Neuronal stem cell (in vitro differentiated cells): ENCODE data around the gene TNIP2.

Source experiments
- DNase-seq: peaks from one replicate; pipeline ENCODE4 v3.0.0-alpha.2; 2013; ENCODE audit warnings: low spot score
- H2AFZ ChIP-seq: one replicate; pipeline ENCODE4 v1.6.1; 2013; ENCODE audit warnings: mild to moderate bottlenecking, low read length, inconsistent platforms
- H2AK5ac ChIP-seq: 2 replicates; pipeline ENCODE4 v1.6.1; 2013; ENCODE audit warnings: low read depth, mild to moderate bottlenecking, inconsistent platforms, low read length, moderate library complexity, mixed read lengths
- H2BK120ac ChIP-seq: 2 replicates; pipeline ENCODE4 v1.6.1; 2013; ENCODE audit warnings: low read depth, mild to moderate bottlenecking, inconsistent platforms, low read length, moderate library complexity, mixed read lengths
- H2BK12ac ChIP-seq: one replicate; pipeline ENCODE4 v1.6.1; 2013; ENCODE audit warnings: low read length, inconsistent platforms
- H2BK15ac ChIP-seq: 2 replicates; pipeline ENCODE4 v1.6.1; 2013; ENCODE audit warnings: mild to moderate bottlenecking, low read length, inconsistent platforms, mixed read lengths
- H2BK5ac ChIP-seq: one replicate; pipeline ENCODE4 v1.6.1; 2013; ENCODE audit warnings: inconsistent platforms, mild to moderate bottlenecking, low read length, moderate library complexity
- H3K14ac ChIP-seq: one replicate; pipeline ENCODE4 v1.6.1; 2013; ENCODE audit warnings: low read length, inconsistent platforms
- H3K18ac ChIP-seq: 2 replicates; pipeline ENCODE4 v1.6.1; 2013; ENCODE audit warnings: low read length, inconsistent platforms
- H3K23ac ChIP-seq: 2 replicates; pipeline ENCODE4 v1.6.1; 2013; ENCODE audit warnings: low read depth, mild to moderate bottlenecking, mixed read lengths, low read length, inconsistent platforms; ENCODE audit not compliant: poor library complexity
- H3K27ac ChIP-seq: replicated peaks from 3 replicates; pipeline ENCODE4 v1.5.1; 2013; ENCODE audit warnings: low read length, inconsistent platforms
- H3K27me3 ChIP-seq, 3 experiments: 2 replicates each; pipeline ENCODE4 v1.6.1; 2013; ENCODE audit warnings: low read length in 3 of 3, mild to moderate bottlenecking in 2 of 3, inconsistent platforms in 1 of 3, low read depth in 1 of 3, mixed read lengths in 1 of 3, moderate library complexity in 1 of 3; ENCODE audit not compliant: control insufficient read depth in 3 of 3, insufficient read depth in 3 of 3
- H3K36me3 ChIP-seq, 2 donors: replicated peaks in 1 of 2; 2 replicates each; pipeline ENCODE4 v1.6.1; 2013; ENCODE audit warnings: low read length in 2 of 2; ENCODE audit not compliant: control insufficient read depth in 2 of 2, insufficient read depth in 2 of 2
- H3K4ac ChIP-seq: 2 replicates; pipeline ENCODE4 v1.6.1; 2013; ENCODE audit warnings: inconsistent platforms, mild to moderate bottlenecking, low read length, moderate library complexity
- H3K4me1 ChIP-seq, 2 donors: 1 replicate in 1 of 2; 2 replicates in 1 of 2; pipeline ENCODE4 v1.6.1; 2013; ENCODE audit warnings: low read length in 2 of 2, low read depth in 1 of 2; ENCODE audit not compliant: control insufficient read depth in 2 of 2, insufficient read depth in 1 of 2
- H3K4me2 ChIP-seq: one replicate; pipeline ENCODE4 v1.6.1; 2013; ENCODE audit warnings: mild to moderate bottlenecking, low read length, inconsistent platforms; ENCODE audit not compliant: insufficient read depth, poor library complexity, severe bottlenecking
- H3K4me3 ChIP-seq, 2 donors: 2 replicates each; pipeline ENCODE4 v1.5.1; 2013; ENCODE audit warnings: low read length in 2 of 2, mild to moderate bottlenecking in 2 of 2, inconsistent platforms in 1 of 2, moderate library complexity in 1 of 2
- H3K79me1 ChIP-seq: one replicate; pipeline ENCODE4 v1.6.1; 2013; ENCODE audit warnings: low read depth, mild to moderate bottlenecking, inconsistent platforms, low read length, moderate library complexity
- H3K9ac ChIP-seq: one replicate; pipeline ENCODE4 v1.6.1; 2013; ENCODE audit warnings: mild to moderate bottlenecking, low read depth, low read length, inconsistent platforms; ENCODE audit not compliant: poor library complexity
- H3K9me3 ChIP-seq, 2 donors: replicated peaks in 1 of 2; 2 replicates each; pipeline versions ENCODE3 to v1.6.1; 2013; ENCODE audit warnings: low read length in 2 of 2, mild to moderate bottlenecking in 2 of 2, inconsistent platforms in 1 of 2, low read depth in 1 of 2, mixed read lengths in 1 of 2, moderate library complexity in 1 of 2; ENCODE audit not compliant: control insufficient read depth in 2 of 2, insufficient read depth in 1 of 2
- H4K8ac ChIP-seq: one replicate; pipeline ENCODE4 v1.6.1; 2013; ENCODE audit warnings: low read depth, mild to moderate bottlenecking, inconsistent platforms, low read length, moderate library complexity
- H4K91ac ChIP-seq: one replicate; pipeline ENCODE4 v1.6.1; 2013; ENCODE audit warnings: low read length, low read depth, mild to moderate bottlenecking, inconsistent platforms; ENCODE audit not compliant: poor library complexity
- WGBS, 2 donors: extraction: QIAGEN DNeasy Blood & Tissue Kit; methylation state at CpG; one replicate each; pipeline ENCODE4 v1.1.7; 2013; ENCODE audit warnings: missing lambda C conversion rate in 2 of 2, mixed read lengths in 1 of 2; ENCODE audit not compliant: insufficient read length in 2 of 2, insufficient replicate concordance in 1 of 2; ENCODE audit errors: extremely low coverage in 2 of 2; 5-methylcytosine and 5-hydroxymethylcytosine counted together

TNIP2 gene

DNA sequence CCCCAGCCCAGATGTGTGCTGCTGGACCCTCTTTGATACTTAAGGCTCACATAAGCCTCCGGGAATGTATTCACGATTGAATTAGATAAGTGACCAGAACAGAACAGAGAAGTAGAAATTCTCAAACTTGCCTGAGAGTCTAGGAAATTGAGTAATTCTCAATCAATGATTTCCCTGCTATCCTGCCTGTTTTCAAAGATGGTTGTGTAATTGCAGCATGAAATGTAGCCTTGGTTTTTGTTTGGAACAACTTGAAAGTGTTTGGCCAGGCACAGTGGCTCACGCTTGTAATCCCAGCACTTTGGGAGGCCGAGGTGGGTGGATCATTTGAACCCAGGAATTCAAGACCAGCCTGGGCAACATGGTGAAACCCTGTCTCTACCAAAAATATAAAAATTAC lies 41.2 kb downstream of the TNIP2 start:
- peaks cover 0 to 2% of the 10 kb centered on the region in 2 donors for H3K4me1 ChIP-seq
- H2AK5ac ChIP-seq, result no peak overlapping the region
- no peaks in the 10 kb centered on the region for H3K27me3 ChIP-seq
- H2BK5ac ChIP-seq, result no peak overlapping the region
- H3K4me3 ChIP-seq, result no peak overlapping the region
- H3K9me3 ChIP-seq, result peaks cover 2 to 6% of the 10 kb centered on the region in 2 donors
- no peak overlapping the region for H3K14ac ChIP-seq
- no peak overlapping the region for H4K91ac ChIP-seq
- H2BK12ac ChIP-seq, result no peak overlapping the region
- H3K79me1 ChIP-seq, result no peaks in the 10 kb centered on the region
- WGBS, 2 donors, result no CpG with 5 or more reads among the region's 4 CpGs
- H3K27ac ChIP-seq, result no peak overlapping the region
- H3K18ac ChIP-seq, result no peak overlapping the region
- no peak overlapping the region for H3K4me2 ChIP-seq
- no peak overlapping the region for H3K9ac ChIP-seq
- H3K4ac ChIP-seq, result no peak overlapping the region
- H4K8ac ChIP-seq, result no peak overlapping the region
- H2AFZ ChIP-seq, result no peak overlapping the region
- H3K23ac ChIP-seq, result no peak overlapping the region
- H2BK15ac ChIP-seq, result no peak overlapping the region
- DNase-seq, result no peak
- H2BK120ac ChIP-seq, result no peak overlapping the region
- H3K36me3 ChIP-seq, result peaks cover 18 to 82% of the 10 kb centered on the region in 2 donors

DNA sequence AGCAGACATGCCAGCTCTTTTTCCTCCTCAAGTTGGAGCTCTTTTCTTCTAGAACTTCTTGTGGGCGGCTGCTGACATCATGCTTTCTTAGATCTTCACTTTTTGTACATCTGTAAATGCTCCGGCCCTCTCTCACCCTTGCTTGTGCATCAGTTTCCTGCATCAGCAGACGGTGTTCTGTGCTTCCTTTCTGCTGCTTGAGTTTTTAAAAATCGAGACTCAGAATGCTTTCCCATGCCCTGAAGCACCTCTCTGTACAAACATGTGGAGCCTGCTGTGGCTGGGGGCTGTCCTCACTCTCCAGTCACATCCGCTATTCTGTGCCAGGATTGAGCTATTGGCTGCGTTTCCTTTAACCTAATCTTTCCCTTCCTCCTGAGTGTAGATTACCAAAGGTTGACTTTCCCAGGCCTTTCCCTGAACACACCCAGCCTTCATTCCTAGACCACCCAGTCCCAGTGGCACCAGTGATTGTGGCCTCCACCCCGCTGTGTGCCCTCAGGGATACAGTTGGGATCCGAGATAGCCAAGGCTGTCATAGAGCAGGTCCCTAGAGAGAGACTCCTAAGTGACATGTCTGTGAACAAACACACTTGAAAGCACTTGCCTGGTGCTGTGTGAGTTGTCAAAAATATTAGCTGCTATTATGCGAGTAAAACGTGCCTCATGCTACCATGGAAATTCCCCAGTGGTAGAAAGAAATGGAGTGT lies 41.9 kb downstream of the TNIP2 start:
- H3K4me3 ChIP-seq, result no peak overlapping the region
- H4K91ac ChIP-seq, result no peak overlapping the region
- H2BK5ac ChIP-seq, result no peak overlapping the region
- H3K79me1 ChIP-seq, result no peaks in the 10 kb centered on the region
- no peak overlapping the region for H3K4me2 ChIP-seq
- no peak overlapping the region for H2BK12ac ChIP-seq
- no peaks in the 10 kb centered on the region for H3K27me3 ChIP-seq
- H3K9me3 ChIP-seq, result peaks cover 2 to 6% of the 10 kb centered on the region in 2 donors
- DNase-seq, result no peak
- no peak overlapping the region for H2AFZ ChIP-seq
- no peak overlapping the region for H4K8ac ChIP-seq
- peaks cover 16 to 77% of the 10 kb centered on the region in 2 donors for H3K36me3 ChIP-seq
- H2BK15ac ChIP-seq, result no peak overlapping the region
- no peak overlapping the region for H3K14ac ChIP-seq
- H3K18ac ChIP-seq, result no peak overlapping the region
- peaks cover 0 to 2% of the 10 kb centered on the region in 2 donors for H3K4me1 ChIP-seq
- no CpG with 5 or more reads among the region's 10 CpGs for WGBS, 2 donors
- no peak overlapping the region for H3K23ac ChIP-seq
- no peak overlapping the region for H2BK120ac ChIP-seq
- H3K4ac ChIP-seq, result no peak overlapping the region
- H2AK5ac ChIP-seq, result no peak overlapping the region
- H3K9ac ChIP-seq, result no peak overlapping the region
- no peak overlapping the region for H3K27ac ChIP-seq

DNA sequence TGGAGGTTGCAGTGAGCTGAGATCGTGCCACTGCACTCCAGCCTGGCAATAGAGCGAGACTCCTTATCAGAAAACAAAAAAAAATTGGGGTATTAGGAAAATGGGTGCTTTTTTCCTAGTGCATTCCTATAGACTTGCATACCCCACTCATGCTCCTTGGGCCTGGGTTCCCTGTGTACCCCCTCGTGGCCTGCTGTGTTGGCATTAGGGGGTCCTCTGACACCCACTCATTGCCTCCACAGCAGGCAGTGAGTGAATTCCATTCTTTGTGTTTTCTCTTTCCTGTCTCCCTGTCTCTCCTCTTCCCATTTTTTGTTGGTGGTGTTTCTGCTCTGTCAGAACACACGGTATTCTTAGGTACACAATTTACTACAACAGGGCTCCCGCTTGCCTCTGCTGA lies 42.8 kb downstream of the TNIP2 start:
- Histone ChIP-seq H2BK15ac (no peak overlapping the region), H3K14ac (no peak overlapping the region), H4K91ac (no peak overlapping the region), H3K4me2 (no peak overlapping the region), H3K18ac (no peak overlapping the region), H3K27ac (no peak overlapping the region), H3K27me3 (no peaks in the 10 kb centered on the region), H2AK5ac (no peak overlapping the region), H3K9ac (no peak overlapping the region), H2BK12ac (no peak overlapping the region), H3K4me1 (peaks cover 0 to 2% of the 10 kb centered on the region in 2 donors), H3K9me3 (peaks cover 2 to 6% of the 10 kb centered on the region in 2 donors), H4K8ac (no peak overlapping the region), H3K79me1 (no peaks in the 10 kb centered on the region), H2BK5ac (no peak overlapping the region), H3K4me3 (no peak overlapping the region), H3K23ac (no peak overlapping the region), H3K4ac (no peak overlapping the region), H2BK120ac (no peak overlapping the region), H3K36me3 (peaks cover 16 to 77% of the 10 kb centered on the region in 2 donors), H2AFZ (no peak overlapping the region)
- no peak for DNase-seq
- WGBS, 2 donors, result no CpG with 5 or more reads among the region's 5 CpGs

DNA sequence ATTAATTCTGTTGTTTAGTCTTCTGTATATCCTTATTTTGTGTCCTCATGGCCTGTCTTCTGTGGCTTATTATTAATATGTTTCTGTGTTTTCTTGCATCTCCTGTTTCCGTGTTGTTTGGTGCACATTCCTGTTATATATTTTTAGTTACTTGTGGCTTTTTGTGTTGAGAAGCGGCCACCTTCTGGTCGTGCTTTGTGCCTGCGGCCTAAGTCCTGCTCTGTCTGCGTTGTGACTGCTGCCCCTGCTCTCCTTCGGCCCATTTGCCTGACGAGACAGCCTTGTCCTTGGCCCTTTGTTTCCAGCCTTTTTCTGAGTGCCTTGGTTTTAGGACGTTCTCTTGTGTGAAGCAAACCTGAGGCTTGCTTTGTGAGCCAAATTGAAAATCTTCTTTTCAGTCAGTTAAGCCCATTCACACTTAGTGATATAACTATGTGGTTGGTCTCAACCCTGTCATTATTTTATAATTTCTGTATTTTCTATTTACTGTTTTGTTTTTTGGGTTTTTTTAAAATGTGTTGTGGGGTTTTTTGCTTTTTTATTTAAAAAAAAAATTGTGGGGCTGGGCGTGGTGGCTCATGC lies 43.8 kb downstream of the TNIP2 start:
- H3K79me1 ChIP-seq, result no peaks in the 10 kb centered on the region
- no peak overlapping the region for H2AK5ac ChIP-seq
- H3K23ac ChIP-seq, result no peak overlapping the region
- H4K91ac ChIP-seq, result no peak overlapping the region
- no peak for DNase-seq
- H3K27ac ChIP-seq, result no peak overlapping the region
- no peak overlapping the region for H2BK15ac ChIP-seq
- no peak overlapping the region for H3K4ac ChIP-seq
- no peak overlapping the region for H3K9ac ChIP-seq
- H2BK5ac ChIP-seq, result no peak overlapping the region
- no peak overlapping the region for H2BK120ac ChIP-seq
- H2AFZ ChIP-seq, result no peak overlapping the region
- no peak overlapping the region for H4K8ac ChIP-seq
- WGBS, 2 donors, result no CpG with 5 or more reads among the region's 9 CpGs
- H3K9me3 ChIP-seq, result peaks cover 2 to 6% of the 10 kb centered on the region in 2 donors
- H3K4me1 ChIP-seq, result peaks cover 0 to 2% of the 10 kb centered on the region in 2 donors
- H3K27me3 ChIP-seq, result no peaks in the 10 kb centered on the region
- peaks cover 16 to 76% of the 10 kb centered on the region in 2 donors for H3K36me3 ChIP-seq
- H3K4me2 ChIP-seq, result no peak overlapping the region
- no peak overlapping the region for H3K4me3 ChIP-seq
- H3K14ac ChIP-seq, result no peak overlapping the region
- H3K18ac ChIP-seq, result no peak overlapping the region
- no peak overlapping the region for H2BK12ac ChIP-seq
